Measurements from ENCODE around the gene USP2.

The USP2 gene

DNA sequence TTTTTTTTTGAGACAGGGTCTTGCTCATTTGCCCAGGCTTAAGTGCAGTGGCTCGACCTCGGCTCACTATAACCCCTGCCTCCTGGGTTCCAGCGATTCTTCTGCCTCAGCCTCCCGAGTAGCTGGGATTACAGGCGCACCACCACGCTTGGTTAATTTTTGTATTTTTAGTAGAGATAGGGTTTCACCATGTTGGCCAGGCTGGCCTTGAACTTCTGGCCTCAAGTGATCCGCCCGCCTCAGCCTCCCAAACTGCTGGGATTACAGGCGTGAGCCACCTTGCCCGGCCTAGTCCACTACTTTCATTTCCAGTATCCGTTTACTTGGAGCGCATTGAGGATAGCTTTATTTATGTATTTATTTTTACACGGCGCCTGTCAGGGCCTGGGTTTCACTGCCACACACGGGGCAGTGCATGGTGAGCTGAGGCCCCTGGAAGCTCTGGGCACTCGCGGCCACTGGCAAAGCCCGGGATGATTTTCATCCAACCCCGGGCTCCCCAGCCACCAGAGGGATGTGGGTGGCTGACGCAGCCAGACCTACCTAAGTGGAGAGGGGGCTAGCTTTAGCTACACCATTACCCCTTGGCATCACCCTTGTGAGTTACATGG lies 58.5 kb downstream of the USP2 start:
- Histone ChIP-seq H3K27me3 (ENCODE audit: control insufficient read depth in 2 of 2, insufficient read depth in 2 of 2, low read length in 2 of 2) (peaks cover 2 to 25% of the 10 kb centered on the region in 2 donors), H3K9me3 (ENCODE audit: control insufficient read depth in 2 of 2, low read length in 2 of 2) (no peaks in the 10 kb centered on the region), H3K9ac (ENCODE audit: low read depth in 1 of 2, low read length in 2 of 2) (no peak overlapping the region), H3K4me3 (ENCODE audit: low read length in 2 of 2) (no peak overlapping the region), H3K4me1 (ENCODE audit: control insufficient read depth in 2 of 2, insufficient read depth in 2 of 2, low read length in 2 of 2) (peaks cover 11 to 24% of the 10 kb centered on the region in 2 donors), H3K36me3 (ENCODE audit: control insufficient read depth in 2 of 2, insufficient read depth in 2 of 2, low read length in 2 of 2) (no peaks in the 10 kb centered on the region), H3K27ac (ENCODE audit: low read depth in 2 of 2, low read length in 2 of 2) (no peak overlapping the region)

DNA sequence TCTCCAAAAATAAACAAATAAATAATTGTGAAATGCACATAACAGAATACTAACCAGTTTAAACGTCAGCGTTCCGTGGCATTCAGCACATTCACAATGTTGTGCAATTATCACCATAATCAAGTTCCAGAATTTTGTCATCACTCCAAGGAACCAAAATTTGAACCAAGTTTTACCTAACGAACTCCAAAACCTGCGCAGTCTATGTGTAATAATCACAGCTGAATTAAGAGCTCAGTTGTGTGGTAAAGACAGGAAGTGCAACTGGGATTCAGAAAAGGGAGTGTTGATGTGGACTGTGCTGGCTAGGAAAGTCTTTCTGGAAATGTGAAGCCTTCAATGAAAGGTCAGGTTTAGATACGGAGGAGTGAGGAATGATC lies 59.1 kb downstream of the USP2 start:
- Histone ChIP-seq H3K9ac (ENCODE audit: low read depth in 1 of 2, low read length in 2 of 2) (no peak overlapping the region), H3K9me3 (ENCODE audit: control insufficient read depth in 2 of 2, low read length in 2 of 2) (no peaks in the 10 kb centered on the region), H3K36me3 (ENCODE audit: control insufficient read depth in 2 of 2, insufficient read depth in 2 of 2, low read length in 2 of 2) (no peaks in the 10 kb centered on the region), H3K27me3 (ENCODE audit: control insufficient read depth in 2 of 2, insufficient read depth in 2 of 2, low read length in 2 of 2) (peaks cover 4 to 25% of the 10 kb centered on the region in 2 donors), H3K4me3 (ENCODE audit: low read length in 2 of 2) (no peak overlapping the region), H3K27ac (ENCODE audit: low read depth in 2 of 2, low read length in 2 of 2) (peak overlapping the region in 1 of 2 donors; percentile 13), H3K4me1 (ENCODE audit: control insufficient read depth in 2 of 2, insufficient read depth in 2 of 2, low read length in 2 of 2) (peaks cover 11 to 29% of the 10 kb centered on the region in 2 donors)

DNA sequence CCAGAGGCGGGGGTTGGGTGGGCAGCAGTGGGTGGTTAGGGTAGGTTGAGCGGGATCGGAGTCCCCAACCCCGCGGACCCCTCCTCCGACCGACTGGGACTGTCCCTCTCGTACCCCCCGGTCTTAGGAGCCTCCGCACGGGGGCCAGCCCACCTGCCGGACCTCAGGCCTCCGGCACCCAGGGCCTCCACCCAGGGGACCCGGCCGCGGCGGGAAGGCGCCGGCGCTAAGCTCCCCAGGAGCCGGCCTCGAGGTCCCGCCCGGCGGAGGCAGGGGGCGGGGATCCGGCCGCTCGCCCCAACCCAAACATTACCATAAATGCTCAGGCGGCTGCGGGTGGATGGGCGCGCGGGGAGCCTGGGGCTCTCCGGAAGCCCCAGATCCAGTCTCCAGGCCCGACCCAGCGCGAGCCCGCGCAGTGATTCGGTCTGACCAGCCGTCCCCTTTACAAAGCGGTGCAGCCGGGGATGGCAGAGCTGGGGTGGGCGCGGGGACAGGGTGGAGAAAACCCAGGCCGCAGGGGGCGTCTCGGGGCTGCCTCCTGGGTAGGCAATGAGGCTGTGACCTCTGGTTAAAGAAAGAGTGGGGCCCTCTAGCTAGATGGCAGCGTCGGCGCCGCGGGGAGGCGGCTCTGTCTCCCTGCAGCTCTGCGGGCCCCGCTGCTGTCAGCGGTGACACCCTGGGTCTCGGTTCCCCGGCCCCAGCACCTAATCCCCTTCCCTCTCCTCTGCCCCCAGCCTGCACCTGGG lies 60.5 kb downstream of the USP2 start:
- Histone ChIP-seq H3K9me3 (ENCODE audit: control insufficient read depth in 2 of 2, low read length in 2 of 2) (no peaks in the 10 kb centered on the region), H3K4me3 (ENCODE audit: low read length in 2 of 2) (peak overlapping the region; percentile 44 to 70), H3K4me1 (ENCODE audit: control insufficient read depth in 2 of 2, insufficient read depth in 2 of 2, low read length in 2 of 2) (peaks cover 12 to 34% of the 10 kb centered on the region in 2 donors), H3K27me3 (ENCODE audit: control insufficient read depth in 2 of 2, insufficient read depth in 2 of 2, low read length in 2 of 2) (peaks cover 10 to 32% of the 10 kb centered on the region in 2 donors), H3K27ac (ENCODE audit: low read depth in 2 of 2, low read length in 2 of 2) (peak overlapping the region; percentile 77 to 83), H3K9ac (ENCODE audit: low read depth in 1 of 2, low read length in 2 of 2) (peak overlapping the region; percentile 38 to 70), H3K36me3 (ENCODE audit: control insufficient read depth in 2 of 2, insufficient read depth in 2 of 2, low read length in 2 of 2) (no peaks in the 10 kb centered on the region)

DNA sequence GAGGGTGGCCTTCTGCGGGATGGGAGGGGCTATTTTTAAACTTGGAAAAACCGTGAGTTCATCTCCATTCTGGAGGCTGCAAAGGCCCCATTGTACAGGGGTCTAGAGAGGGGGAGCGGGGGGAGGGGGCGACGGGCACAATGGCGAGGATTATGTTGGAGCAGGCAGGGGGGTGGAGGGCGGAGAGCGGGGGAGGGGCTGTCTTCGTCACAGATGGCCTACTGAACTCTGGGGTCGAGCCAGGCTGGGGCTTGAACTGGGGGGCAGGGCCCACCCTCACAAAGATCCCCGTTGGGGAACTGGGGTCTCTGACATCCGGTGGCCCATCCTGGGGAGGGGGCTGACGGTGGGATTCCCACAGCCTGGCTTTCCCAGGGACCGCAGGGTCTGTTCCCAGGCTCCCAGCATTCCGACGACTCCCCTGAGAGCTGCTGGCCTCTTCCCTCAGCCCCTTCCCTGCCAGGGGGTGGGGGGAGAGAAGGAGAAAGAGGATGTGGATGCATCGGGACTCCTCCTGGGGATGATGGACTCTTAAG lies 61.2 kb downstream of the USP2 start:
- no peaks in the 10 kb centered on the region for H3K36me3 ChIP-seq (ENCODE audit: control insufficient read depth in 2 of 2, insufficient read depth in 2 of 2, low read length in 2 of 2)
- H3K9ac ChIP-seq (ENCODE audit: low read depth in 1 of 2, low read length in 2 of 2) = peak overlapping the region; percentile 2 to 70
- H3K27ac ChIP-seq (ENCODE audit: low read depth in 2 of 2, low read length in 2 of 2) = peak overlapping the region; percentile 77 to 83
- H3K4me1 ChIP-seq (ENCODE audit: control insufficient read depth in 2 of 2, insufficient read depth in 2 of 2, low read length in 2 of 2) = peaks cover 18 to 40% of the 10 kb centered on the region in 2 donors
- peak overlapping the region; percentile 31 to 44 for H3K4me3 ChIP-seq (ENCODE audit: low read length in 2 of 2)
- H3K9me3 ChIP-seq (ENCODE audit: control insufficient read depth in 2 of 2, low read length in 2 of 2) = no peaks in the 10 kb centered on the region
- H3K27me3 ChIP-seq (ENCODE audit: control insufficient read depth in 2 of 2, insufficient read depth in 2 of 2, low read length in 2 of 2) = peaks cover 14 to 38% of the 10 kb centered on the region in 2 donors

DNA sequence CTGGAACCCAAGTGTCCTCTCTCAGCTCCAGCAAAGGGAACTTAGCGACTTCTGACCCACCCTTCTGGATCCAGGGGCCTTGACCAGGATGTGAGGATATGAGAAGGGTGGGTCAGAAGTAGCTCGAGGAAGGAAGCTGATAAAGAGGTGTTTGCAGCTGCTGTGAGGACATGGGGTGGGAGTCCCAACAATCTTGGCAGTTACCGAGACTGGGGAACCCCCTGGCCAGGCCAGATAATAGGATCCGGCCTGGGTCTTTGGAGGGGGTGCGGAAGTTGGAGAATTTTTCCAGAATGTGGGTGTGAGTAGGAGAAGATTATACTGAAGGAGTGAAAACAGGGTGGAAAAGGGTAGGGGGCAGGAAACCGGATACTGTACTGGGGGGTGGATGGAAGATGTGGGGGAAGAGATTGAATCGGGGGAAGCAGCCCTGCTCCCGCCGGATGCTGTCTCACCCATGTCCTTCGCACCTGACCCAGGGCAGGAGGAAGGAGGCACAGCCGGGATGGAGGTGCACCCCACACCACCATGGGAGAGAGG lies 61.7 kb downstream of the USP2 start:
- Histone ChIP-seq H3K9me3 (ENCODE audit: control insufficient read depth in 2 of 2, low read length in 2 of 2) (no peaks in the 10 kb centered on the region), H3K4me3 (ENCODE audit: low read length in 2 of 2) (no peak overlapping the region), H3K27me3 (ENCODE audit: control insufficient read depth in 2 of 2, insufficient read depth in 2 of 2, low read length in 2 of 2) (peaks cover 18 to 44% of the 10 kb centered on the region in 2 donors), H3K27ac (ENCODE audit: low read depth in 2 of 2, low read length in 2 of 2) (peak overlapping the region; percentile 67 to 83), H3K4me1 (ENCODE audit: control insufficient read depth in 2 of 2, insufficient read depth in 2 of 2, low read length in 2 of 2) (peaks cover 19 to 44% of the 10 kb centered on the region in 2 donors), H3K9ac (ENCODE audit: low read depth in 1 of 2, low read length in 2 of 2) (no peak overlapping the region), H3K36me3 (ENCODE audit: control insufficient read depth in 2 of 2, insufficient read depth in 2 of 2, low read length in 2 of 2) (no peaks in the 10 kb centered on the region)

DNA sequence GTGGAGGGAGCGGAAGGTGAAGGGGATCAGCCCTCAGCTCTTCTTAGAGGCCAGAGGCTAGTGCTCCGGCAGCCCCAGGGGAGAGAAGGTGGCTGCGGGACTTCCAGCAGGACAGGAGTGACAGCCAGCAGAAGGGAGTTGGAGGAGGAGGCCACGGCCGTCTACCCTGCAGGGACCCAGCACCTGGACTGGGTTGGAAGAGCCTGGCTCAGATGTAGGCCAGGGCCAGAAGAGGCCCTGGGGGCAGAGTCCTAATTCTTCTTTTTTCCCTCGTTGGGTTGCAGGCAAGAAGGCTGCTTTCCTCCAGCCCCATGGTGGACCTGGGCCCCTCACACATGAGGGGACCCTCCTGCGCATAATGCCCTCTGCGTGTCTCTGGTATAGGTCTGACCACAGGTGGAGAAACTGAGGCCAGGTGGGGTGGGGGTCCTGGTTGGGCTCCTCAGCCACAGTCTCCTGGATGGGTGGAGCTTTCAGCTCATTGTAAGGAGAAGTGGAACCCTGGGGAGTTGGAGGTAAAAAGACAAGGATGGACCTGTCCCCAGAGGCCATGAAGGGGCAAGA lies 62.3 kb downstream of the USP2 start:
- Histone ChIP-seq H3K27ac (ENCODE audit: low read depth in 2 of 2, low read length in 2 of 2) (peak overlapping the region; percentile 67 to 83), H3K4me3 (ENCODE audit: low read length in 2 of 2) (no peak overlapping the region), H3K36me3 (ENCODE audit: control insufficient read depth in 2 of 2, insufficient read depth in 2 of 2, low read length in 2 of 2) (no peaks in the 10 kb centered on the region), H3K9me3 (ENCODE audit: control insufficient read depth in 2 of 2, low read length in 2 of 2) (no peaks in the 10 kb centered on the region), H3K4me1 (ENCODE audit: control insufficient read depth in 2 of 2, insufficient read depth in 2 of 2, low read length in 2 of 2) (peaks cover 19 to 44% of the 10 kb centered on the region in 2 donors), H3K9ac (ENCODE audit: low read depth in 1 of 2, low read length in 2 of 2) (peak overlapping the region in 1 of 2 donors; percentile 38), H3K27me3 (ENCODE audit: control insufficient read depth in 2 of 2, insufficient read depth in 2 of 2, low read length in 2 of 2) (peaks cover 18 to 46% of the 10 kb centered on the region in 2 donors)

DNA sequence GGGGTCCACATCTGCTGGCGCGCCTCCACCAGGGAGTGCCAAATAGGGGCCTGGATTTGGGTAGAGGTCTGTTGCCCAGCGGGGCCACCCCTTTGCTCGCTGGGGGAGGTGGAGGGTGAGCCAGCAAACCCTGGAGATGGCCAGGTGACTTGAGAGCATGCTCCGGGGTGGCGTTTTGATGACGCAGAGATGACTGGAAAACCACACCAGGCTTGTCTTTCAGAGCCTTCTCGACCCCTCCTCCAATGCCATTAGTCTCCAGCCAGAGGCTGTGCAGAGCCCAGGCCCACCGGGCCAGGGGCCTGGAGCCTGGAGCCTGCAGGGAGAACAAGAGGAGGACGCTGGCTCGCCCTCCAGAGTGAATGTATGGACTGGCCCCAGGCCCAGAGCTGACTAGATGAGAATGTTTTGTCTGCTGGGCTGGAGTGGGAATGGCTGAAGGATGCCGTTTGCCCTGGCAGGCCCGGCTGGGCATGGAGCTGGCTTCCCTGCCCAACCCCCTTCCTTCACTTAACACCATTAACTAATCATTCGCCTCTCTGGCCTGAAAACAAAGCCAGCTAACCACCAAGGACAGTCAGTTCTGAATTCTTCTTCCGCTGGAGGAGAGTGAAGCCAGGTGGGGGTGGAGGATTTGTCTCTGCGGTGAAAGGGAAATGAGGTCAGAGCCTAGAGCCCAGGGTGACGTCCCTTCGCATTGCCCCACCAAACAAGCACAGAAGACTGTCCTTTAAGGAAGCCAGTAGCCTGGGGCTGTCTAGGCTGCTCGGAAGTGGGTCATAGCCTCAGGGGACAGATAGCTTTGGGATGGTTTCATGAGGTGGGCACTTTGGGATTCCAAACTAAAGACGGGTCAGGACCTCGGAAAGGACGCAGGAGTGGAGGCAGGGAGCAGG lies 63.0 kb downstream of the USP2 start:
- Histone ChIP-seq H3K36me3 (ENCODE audit: control insufficient read depth in 2 of 2, insufficient read depth in 2 of 2, low read length in 2 of 2) (no peaks in the 10 kb centered on the region), H3K4me3 (ENCODE audit: low read length in 2 of 2) (no peak overlapping the region), H3K27ac (ENCODE audit: low read depth in 2 of 2, low read length in 2 of 2) (peak overlapping the region; percentile 67 to 83), H3K27me3 (ENCODE audit: control insufficient read depth in 2 of 2, insufficient read depth in 2 of 2, low read length in 2 of 2) (peaks cover 18 to 46% of the 10 kb centered on the region in 2 donors), H3K4me1 (ENCODE audit: control insufficient read depth in 2 of 2, insufficient read depth in 2 of 2, low read length in 2 of 2) (peaks cover 19 to 44% of the 10 kb centered on the region in 2 donors), H3K9me3 (ENCODE audit: control insufficient read depth in 2 of 2, low read length in 2 of 2) (no peaks in the 10 kb centered on the region), H3K9ac (ENCODE audit: low read depth in 1 of 2, low read length in 2 of 2) (peak overlapping the region in 1 of 2 donors; percentile 38)

DNA sequence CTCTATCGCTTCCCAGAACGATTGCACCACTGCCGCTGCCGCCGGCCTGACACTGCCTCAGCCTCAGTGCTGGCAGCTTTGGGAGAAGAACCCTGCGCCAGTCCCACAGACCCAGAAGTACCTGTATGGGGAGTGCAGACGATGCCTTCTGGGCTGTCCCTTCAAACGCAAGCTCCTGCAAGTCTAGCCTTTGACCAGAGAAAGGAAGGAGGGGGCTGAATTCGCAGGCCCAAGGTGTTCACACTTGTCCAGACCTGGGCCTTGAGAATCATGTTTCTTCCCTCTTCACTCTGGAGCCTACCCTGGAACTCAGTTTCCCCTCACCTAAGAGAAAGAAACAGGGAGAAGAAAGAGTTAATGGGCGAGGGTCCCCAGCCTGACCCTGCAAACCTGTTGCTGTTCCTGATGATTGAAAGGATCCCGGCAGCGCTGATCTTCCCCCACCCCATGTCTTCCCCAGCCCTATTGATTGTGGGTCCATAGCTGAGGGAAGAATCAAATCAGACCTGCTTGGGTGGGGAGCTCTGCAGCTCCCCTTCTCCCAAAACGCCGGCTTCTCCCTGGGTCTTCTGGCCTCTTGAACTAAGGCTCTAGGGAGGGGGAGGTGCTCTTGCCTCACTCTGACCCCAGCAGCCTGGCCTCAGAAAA lies 63.8 kb downstream of the USP2 start:
- H3K27me3 ChIP-seq (ENCODE audit: control insufficient read depth in 2 of 2, insufficient read depth in 2 of 2, low read length in 2 of 2) = peaks cover 18 to 46% of the 10 kb centered on the region in 2 donors
- H3K4me3 ChIP-seq (ENCODE audit: low read length in 2 of 2) = peak overlapping the region in 1 of 2 donors; percentile 13
- peak overlapping the region; percentile 70 to 83 for H3K27ac ChIP-seq (ENCODE audit: low read depth in 2 of 2, low read length in 2 of 2)
- peaks cover 19 to 44% of the 10 kb centered on the region in 2 donors for H3K4me1 ChIP-seq (ENCODE audit: control insufficient read depth in 2 of 2, insufficient read depth in 2 of 2, low read length in 2 of 2)
- no peaks in the 10 kb centered on the region for H3K9me3 ChIP-seq (ENCODE audit: control insufficient read depth in 2 of 2, low read length in 2 of 2)
- no peak overlapping the region for H3K9ac ChIP-seq (ENCODE audit: low read depth in 1 of 2, low read length in 2 of 2)
- no peaks in the 10 kb centered on the region for H3K36me3 ChIP-seq (ENCODE audit: control insufficient read depth in 2 of 2, insufficient read depth in 2 of 2, low read length in 2 of 2)
